Smooth muscle cell (in vitro differentiated cells): ENCODE results near the gene B3GALT4. TPM values are rescaled to one million over a fixed set of nuclear protein-coding genes. Genes with fewer than 3 reads are reported as not detected.

Experiments
- DNase-seq: peaks from one replicate; lab custom pipeline; 2025; ENCODE audit not compliant: unreplicated experiment; lab: John Stamatoyannopoulos, UW
- H2AFZ ChIP-seq: fragments of 200-600 bp; sonication (generic); 2 replicates; pipeline ENCODE4 v1.6.0; 2016; ENCODE audit warnings: antibody characterized with exemption, low read depth, mild to moderate bottlenecking
- H3F3A ChIP-seq: fragments of 200-600 bp; sonication (generic); 2 replicates; pipeline ENCODE4 v1.6.0; 2017; ENCODE audit warnings: antibody characterized with exemption, low read depth
- H3K27ac ChIP-seq: fragments of 200-600 bp; sonication (generic); 2 replicates; pipeline ENCODE4 v1.5.1; 2016; ENCODE audit warnings: low read depth, mild to moderate bottlenecking
- H3K27me3 ChIP-seq: fragments of 200-600 bp; sonication (generic); 2 replicates; pipeline ENCODE4 v1.6.1; 2016; ENCODE audit warnings: low read depth, mild to moderate bottlenecking
- H3K36me3 ChIP-seq: fragments of 200-600 bp; sonication (generic); 2 replicates; pipeline ENCODE4 v1.5.1; 2016; ENCODE audit warnings: low read depth
- H3K4me1 ChIP-seq: fragments of 200-600 bp; sonication (generic); 2 replicates; pipeline ENCODE4 v1.5.1; 2016; ENCODE audit warnings: low read depth
- H3K4me2 ChIP-seq: fragments of 200-600 bp; sonication (generic); 2 replicates; pipeline ENCODE4 v1.6.0; 2016; ENCODE audit warnings: mild to moderate bottlenecking
- H3K4me3 ChIP-seq: fragments of 200-600 bp; sonication (generic); 2 replicates; pipeline ENCODE4 v1.5.1; 2016; ENCODE audit warnings: mild to moderate bottlenecking
- H3K79me2 ChIP-seq: fragments of 200-600 bp; sonication (generic); 2 replicates; pipeline ENCODE4 v1.6.0; 2016; ENCODE audit warnings: low read depth, mild to moderate bottlenecking
- H3K9ac ChIP-seq: fragments of 200-600 bp; sonication (generic); 2 replicates; pipeline ENCODE4 v1.6.0; 2016; ENCODE audit warnings: low read depth
- H3K9me3 ChIP-seq: fragments of 200-600 bp; sonication (generic); replicated peaks from 2 replicates; pipeline ENCODE4 v1.5.1; 2016; ENCODE audit warnings: low read depth
- H4K20me1 ChIP-seq: fragments of 200-600 bp; sonication (generic); 2 replicates; pipeline ENCODE4 v1.6.0; 2016; ENCODE audit warnings: low read depth
- CTCF ChIP-seq: fragments of 200-600 bp; sonication (generic); IDR thresholded peaks from 2 replicates; pipeline ENCODE4 v1.5.1; 2017; ENCODE audit warnings: borderline replicate concordance, mild to moderate bottlenecking, antibody characterized with exemption; ENCODE audit not compliant: insufficient read depth, poor library complexity, severe bottlenecking
- WGBS: methylation state at CpG from one replicate; pipeline ENCODE4 v1.1.7; 2016; ENCODE audit warnings: low lambda C conversion rate; 5-methylcytosine and 5-hydroxymethylcytosine counted together
- polyA plus RNA-seq: library from polyadenylated mRNA; unstranded; fragments of >200 nt; fragmentation: Nextera tagmentation; extraction: Ambion mirVana; gene quantifications from 2 replicates; pipeline ENCODE4 v1.2.1, GENCODE V29; 2016
- total RNA-seq: library from RNA; depleted of rRNA; stranded (reverse); fragments of >200 nt; gene quantifications from 2 replicates; pipeline ENCODE4 v1.2.3, GENCODE V29; 2014

Gene B3GALT4
- total and polyA plus RNA-seq, 2 experiments from 2014 or later, result 2.9 to 6.1 TPM

- Histone ChIP-seq H3K79me2 (peaks cover 29% of the 10 kb centered on the region), H2AFZ (no peak overlapping the region), H3K36me3 (no peaks in the 10 kb centered on the region), H3K4me3 (peak overlapping the region; percentile 93), H4K20me1 (peaks cover 18% of the 10 kb centered on the region), H3F3A (peaks cover 37% of the 10 kb centered on the region), H3K27ac (peak overlapping the region; percentile 97), H3K4me1 (peaks cover 36% of the 10 kb centered on the region), H3K9me3 (no peaks in the 10 kb centered on the region), H3K4me2 (peak overlapping the region; percentile 62), H3K9ac (no peak overlapping the region), H3K27me3 (no peaks in the 10 kb centered on the region)
- TF ChIP-seq CTCF, result no peak
- no peak for DNase-seq
- 81% methylated on average over 18 of the region's 19 CpGs for whole genome bisulfite sequencing
Measured at GRCh38 chr6:33316603-33317418, 39.9 kb downstream of the B3GALT4 start.

GRCh38 chr6:33317419-33317668 is 40.4 kb downstream of the B3GALT4 start:
- Histone ChIP-seq H4K20me1 (peaks cover 12% of the 10 kb centered on the region), H3K79me2 (peaks cover 30% of the 10 kb centered on the region), H3K27me3 (no peaks in the 10 kb centered on the region), H3K9me3 (no peaks in the 10 kb centered on the region), H3K4me1 (peaks cover 36% of the 10 kb centered on the region), H3K27ac (peak overlapping the region; percentile 97), H3F3A (peaks cover 37% of the 10 kb centered on the region), H3K9ac (peak overlapping the region; percentile 88), H3K36me3 (no peaks in the 10 kb centered on the region), H2AFZ (no peak overlapping the region), H3K4me2 (peak overlapping the region; percentile 62), H3K4me3 (peak overlapping the region; percentile 93)
- WGBS, result no CpG with 5 or more reads among the region's 27 CpGs
- TF ChIP-seq CTCF, result no peak
- no peak for DNase-seq

- H3F3A ChIP-seq, result peaks cover 37% of the 10 kb centered on the region
- no peaks in the 10 kb centered on the region for H3K9me3 ChIP-seq
- TF ChIP-seq CTCF, result no peak
- H3K27ac ChIP-seq, result peak within 1 kb of the TSS; percentile 97
- DNase-seq, result peak; percentile 95
- H3K27me3 ChIP-seq, result no peaks in the 10 kb centered on the region
- peak within 1 kb of the TSS; percentile 88 for H3K9ac ChIP-seq
- no peaks in the 10 kb centered on the region for H3K36me3 ChIP-seq
- H4K20me1 ChIP-seq, result peaks cover 7% of the 10 kb centered on the region
- H3K4me3 ChIP-seq, result peak within 1 kb of the TSS; percentile 93
- H3K4me2 ChIP-seq, result peak within 1 kb of the TSS; percentile 96
- WGBS, result 1% methylated on average over 35 of the region's 44 CpGs
- H2AFZ ChIP-seq, result peak within 1 kb of the TSS; percentile 89
- peaks cover 36% of the 10 kb centered on the region for H3K4me1 ChIP-seq
- H3K79me2 ChIP-seq, result peaks cover 29% of the 10 kb centered on the region
Measured at GRCh38 chr6:33317669-33318425, 40.9 kb downstream of the B3GALT4 start, which contains the start of gene ZBTB22. TSS of gene ZBTB22 (minus strand) at chr6:33317744. CDS start at chr6:33316916, 828 bp downstream.
